NCI-H1930 (cell line): ENCODE data around the gene DIDO1.
"Not testable (repeated sequence)": the region's sequence is repeated elsewhere in the genome, so short reads cannot be mapped to it uniquely, and the experiment has no call there.

Experiments
- DNase-seq, 2 experiments: peaks; one replicate each; lab custom pipeline; 2025; lab: John Stamatoyannopoulos, UW

Gene DIDO1

GRCh38 chr20:62929051-62929538 lies 2.8 kb upstream of the DIDO1 start:
- no peak for DNase-seq

DNA sequence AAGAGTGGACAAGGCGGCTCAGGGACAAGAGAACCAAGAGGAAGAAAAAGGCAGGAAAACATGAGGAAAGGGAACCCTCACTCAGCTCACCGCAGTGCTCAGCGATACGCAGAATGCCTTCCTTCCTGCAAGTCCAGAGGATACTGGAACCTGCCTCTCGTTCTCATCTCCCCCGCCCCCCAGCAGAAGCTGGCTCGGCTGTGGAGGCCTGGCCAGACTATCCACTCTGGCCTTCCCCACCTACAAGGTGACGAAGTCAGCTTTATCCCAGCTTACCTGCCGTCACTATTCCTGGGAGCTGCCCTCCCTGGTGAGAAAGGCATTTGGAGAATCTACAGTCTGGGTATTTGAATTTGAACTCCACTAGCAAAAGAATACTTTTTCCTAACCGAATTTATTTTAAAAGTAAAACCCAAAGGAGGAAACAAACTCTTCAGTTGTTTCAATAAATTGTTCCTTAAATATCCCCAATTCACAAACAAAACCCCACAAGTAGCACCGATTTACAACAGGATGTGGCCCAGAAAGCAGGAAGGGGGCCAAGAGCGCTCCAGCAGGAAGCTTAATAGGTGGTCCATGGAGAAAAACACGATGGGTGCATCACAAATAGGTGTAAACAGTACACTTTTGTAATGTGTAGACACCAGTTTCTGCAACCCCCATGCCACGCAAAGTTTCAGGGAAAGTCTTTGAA lies 2.1 kb upstream of the DIDO1 start:
- DNase-seq = no peak

DNA sequence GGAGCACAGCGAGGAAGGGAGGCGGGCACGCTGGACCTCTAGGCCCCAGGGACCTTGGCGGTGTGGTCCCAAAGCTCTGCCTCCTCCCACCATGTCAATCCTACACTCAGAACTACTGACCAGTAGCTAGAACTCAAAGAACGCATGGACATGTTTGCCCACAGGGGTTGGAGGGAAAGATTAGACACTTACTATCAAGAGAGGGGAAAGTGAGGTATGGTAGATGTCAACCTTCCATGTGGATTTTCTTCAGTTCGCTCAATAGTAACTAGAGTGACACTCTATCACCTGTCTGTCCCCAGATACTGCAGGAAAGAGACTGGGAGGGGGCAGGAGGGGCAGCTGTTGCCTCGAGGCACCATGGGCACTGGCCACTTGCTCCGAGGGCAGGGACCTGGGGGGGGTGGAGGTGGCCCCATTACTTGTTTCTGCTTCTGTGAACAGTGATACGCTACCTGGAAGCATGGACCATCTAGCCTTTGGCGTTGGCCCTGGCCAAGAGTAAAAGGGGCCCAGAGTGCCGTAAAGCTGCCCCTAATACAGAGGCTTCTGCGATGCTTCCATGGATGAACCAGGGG lies 912 bp upstream of the DIDO1 start:
- no peak for DNase-seq

DNA sequence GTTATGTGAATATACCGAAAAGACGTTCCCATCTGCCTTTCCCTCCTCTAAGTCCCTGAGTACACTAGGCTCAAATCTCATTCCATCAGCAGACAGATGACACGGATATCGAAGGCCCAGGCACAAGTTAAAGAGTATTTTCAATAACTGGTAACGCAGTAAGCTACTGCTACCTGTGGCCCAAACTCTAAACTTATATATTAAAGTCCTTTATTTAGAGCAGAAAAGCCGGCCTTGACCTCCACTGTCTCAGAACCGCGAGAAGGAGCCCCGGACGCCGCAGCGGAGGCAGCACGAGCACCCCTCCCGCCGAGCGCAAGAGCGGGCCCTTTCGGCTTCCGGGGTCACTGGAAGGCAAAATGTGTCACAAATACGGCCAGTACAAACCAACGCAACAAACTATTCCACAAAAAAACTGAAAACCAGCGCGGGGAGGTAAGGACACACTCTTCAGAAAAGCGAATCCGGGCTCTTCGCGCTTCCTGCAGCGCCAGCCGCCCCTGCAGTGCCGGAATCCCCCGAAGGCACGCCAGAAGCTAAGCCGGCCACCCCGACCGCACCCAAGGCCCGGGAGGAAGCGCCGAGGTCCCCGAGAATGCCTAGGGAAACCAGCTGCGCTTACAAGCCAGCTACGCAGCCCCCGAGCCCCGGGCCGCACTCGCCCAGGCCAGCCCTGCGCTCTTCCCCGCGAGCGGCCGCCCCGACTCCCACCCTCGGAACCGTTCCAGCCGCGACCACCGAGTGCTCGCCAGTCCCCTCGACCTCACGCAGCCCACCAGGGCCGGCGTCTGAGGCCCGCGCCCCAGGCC lies 681 bp downstream of the DIDO1 start:
- peak in 1 of 2 experiments; percentile 36 for DNase-seq

DNA sequence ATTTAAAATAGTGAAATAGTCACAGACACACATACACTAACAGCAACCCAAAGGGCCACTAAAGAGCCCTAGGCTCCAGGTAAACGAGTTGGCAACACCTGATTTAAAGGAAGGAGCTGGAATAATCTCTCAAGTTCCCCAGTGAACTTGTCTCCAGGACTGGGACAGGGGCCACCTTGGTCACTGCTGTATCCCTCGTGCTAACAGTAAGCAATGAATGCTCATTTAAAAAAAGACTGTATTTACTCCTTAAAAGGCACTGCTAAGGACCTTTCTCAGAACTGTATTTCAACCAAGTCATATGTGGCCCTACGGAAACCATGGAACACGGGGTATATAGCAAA lies 1.3 kb downstream of the DIDO1 start:
- no peak for DNase-seq

DNA sequence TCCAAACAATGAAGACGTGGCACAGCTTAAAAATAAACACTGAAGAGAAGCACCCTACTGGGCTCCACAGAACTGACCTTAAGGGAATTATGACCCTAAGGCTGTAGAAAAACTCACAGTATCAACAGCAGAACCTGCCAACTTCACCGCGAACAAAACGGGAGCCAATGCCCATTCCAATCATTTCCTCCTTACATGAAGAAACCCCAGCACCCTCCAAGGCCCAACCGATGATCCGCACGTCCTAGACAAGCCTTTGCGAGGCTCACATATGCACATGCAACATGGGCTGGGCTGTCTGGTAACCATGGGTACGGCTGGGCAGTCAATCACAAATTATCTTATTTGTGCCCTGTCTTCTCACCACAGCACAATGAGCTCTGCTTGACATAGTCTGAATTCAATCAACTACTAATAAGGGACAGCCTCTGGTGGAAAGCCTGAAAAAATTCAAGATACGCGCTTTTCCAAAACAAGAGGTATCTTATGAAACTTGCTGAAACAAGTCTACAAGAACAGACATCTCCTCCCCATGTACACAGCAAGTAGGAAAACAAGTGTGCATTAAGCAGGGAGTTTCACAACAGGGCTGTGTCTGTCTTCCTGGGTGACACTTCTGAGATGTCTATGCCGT lies 1.7 kb downstream of the DIDO1 start:
- DNase-seq = no peak

GRCh38 chr20:62923669-62924441 lies 2.5 kb downstream of the DIDO1 start:
- DNase-seq = no peak

DNA sequence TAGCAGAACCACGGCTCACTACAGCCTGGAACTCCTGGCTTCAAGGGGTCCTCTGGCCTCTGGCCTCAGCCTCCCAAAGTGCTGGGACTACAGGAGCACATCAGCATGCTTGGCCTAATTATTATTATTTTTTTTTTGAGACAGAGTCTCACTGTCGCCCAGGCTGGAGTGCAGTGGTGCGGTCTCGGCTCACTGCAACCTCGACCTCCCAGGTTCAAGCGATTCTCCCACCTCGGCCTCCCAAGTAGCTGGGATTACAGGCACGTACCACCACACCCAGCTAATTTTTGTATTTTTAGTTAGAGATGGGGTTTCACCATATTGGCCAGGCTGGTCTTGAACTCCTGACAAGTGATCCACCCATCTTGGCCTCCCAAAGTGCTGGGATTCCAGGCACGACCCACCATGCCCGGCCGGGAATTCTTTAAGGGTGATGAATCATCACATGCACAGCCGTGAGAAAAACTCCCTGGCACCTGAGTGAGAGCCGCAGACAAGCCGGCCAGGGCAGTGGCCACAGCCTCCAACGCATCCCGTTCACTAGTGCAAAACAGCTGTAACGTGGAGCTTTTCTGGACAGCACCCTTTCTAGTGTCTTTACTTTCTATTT lies 3.1 kb downstream of the DIDO1 start:
- DNase-seq = not testable (repeated sequence)

- DNase-seq = no peak
Measured at GRCh38 chr20:62922451-62922921, 3.8 kb downstream of the DIDO1 start.

DNA sequence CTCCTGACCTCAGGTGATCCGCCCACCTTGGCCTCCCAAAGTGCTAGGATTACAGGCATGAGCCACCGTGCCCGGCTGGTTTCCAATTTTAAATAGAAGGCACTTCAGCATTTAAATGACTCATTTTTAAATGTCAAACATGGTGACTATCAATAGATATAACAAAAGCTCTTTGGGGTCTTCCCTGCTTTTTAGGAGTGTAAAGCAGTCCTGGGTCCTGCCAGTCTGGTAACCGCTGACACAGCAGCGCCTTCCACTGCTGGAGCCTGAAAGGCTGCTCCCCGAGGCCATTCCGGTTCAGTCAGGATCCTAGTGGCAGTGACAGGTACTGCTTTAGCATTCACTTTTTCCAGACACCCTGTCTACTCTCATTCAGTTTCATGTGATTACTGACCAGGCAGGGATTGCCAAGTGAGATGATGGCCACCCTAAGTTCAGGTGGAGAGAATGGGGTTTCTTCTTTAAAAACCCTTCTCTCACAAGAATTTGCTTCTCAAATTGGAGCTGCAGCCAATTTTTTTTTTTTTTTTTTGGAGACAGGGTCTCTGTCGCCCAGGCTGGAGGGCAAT lies 5.1 kb downstream of the DIDO1 start:
- DNase-seq = peak in 1 of 2 experiments; percentile 20

GRCh38 chr20:62920039-62920645 lies 6.2 kb downstream of the DIDO1 start:
- DNase-seq = no peak

DNA sequence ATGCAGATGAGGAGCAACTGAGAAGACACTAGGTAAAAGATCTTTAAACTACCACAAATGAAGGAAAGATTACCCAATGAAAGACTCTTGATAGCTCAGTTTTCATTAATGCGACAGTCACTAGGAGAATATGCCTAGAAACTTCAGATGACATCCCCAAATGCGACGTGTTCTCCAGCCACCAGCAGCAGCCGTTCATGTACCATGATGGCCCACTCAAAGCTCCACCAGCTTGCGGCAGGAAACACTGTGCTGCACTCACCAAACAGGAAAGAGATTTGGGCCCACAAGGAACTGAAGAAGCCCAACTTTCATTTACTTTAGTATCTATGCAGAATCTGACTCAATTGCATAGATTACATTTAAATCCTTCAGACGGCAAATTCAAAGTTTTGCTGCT lies 7.5 kb downstream of the DIDO1 start:
- no peak for DNase-seq

DNA sequence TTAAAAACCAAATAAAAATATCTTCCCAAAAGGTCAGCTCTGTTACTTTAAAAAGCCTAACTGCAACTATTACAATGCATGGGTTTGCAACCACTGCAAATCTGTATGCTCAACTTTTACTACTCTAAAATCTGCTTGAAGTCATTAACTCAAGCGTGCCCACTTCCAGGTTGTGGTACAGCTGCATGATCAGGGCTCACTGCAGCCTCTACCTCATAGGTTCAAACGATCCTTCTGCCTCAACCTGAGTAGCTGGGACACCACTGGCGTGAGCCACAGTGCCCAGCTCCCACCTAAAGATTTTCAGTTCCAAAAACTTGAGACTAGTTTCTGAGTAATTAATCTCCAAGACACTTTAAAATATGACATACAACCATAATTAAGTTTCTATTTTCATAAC lies 8.2 kb downstream of the DIDO1 start:
- no peak for DNase-seq

DNA sequence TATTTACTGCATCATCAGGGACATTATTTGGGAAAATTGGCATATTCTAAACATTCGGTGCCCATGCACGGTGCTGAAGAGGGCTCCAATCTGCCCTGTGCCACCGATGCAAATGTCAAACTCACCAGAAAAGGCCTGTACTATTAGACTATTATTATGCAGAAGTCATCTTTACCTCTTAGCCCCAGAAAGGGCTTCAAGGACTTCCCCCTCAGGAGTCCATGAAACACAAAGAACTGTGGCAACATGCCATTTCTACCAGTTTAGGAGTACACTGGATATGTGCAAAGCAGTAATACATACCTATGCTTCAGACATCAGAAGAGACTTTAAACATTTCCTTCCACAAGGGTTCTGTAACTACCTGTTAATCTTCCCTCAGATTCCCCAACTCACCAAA lies 8.6 kb downstream of the DIDO1 start:
- no peak for DNase-seq

GRCh38 chr20:62916703-62917476 lies 9.4 kb downstream of the DIDO1 start:
- no peak for DNase-seq

GRCh38 chr20:62914970-62915457 lies 11.3 kb downstream of the DIDO1 start:
- no peak for DNase-seq

DNA sequence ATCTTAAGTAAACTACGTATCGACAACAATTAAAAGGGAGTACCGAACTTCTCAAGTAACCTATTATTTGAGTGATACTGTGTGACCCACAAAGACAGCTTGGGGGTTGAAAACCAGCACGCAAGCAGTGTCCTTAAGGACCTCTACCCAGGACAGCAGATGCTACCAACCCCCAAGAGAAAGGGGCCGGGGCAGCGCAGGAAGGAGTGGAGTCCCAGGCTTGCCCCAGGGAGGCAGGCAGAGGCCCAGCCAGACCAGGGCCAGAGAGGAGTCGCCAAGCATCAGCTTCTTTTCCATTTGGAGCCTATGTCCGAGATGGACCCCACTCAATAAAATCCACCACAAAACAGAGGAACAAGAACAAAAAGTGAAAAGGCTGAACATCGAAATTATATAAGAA lies 11.9 kb downstream of the DIDO1 start:
- DNase-seq = no peak

DNA sequence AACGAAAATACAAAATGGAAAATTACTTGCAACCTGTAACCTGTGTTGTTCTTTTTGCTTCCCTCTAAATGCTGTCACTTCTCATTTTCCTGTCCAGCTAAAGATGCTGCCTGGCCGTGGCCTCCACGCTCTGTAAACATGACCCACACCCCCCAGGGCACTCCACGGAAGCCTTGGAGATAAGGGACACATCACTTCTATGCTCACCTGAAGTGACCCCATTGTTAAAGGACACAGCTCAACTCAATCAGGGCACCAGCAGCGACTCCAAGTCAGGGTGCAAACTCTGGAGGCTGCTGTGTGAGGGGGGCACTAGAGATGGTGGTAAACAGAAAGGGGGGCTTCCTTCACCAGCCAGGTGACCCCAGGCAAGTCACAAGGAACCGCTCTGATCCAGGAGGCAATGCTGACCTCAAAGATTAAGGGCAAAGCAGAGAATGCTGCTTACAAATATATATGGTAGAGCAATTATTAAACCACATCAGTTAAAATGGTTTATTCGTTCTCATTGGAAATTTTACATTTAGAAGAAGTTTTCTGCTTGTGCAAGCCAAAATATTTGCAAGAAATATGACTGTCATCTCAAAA lies 13.2 kb downstream of the DIDO1 start:
- no peak for DNase-seq

DNA sequence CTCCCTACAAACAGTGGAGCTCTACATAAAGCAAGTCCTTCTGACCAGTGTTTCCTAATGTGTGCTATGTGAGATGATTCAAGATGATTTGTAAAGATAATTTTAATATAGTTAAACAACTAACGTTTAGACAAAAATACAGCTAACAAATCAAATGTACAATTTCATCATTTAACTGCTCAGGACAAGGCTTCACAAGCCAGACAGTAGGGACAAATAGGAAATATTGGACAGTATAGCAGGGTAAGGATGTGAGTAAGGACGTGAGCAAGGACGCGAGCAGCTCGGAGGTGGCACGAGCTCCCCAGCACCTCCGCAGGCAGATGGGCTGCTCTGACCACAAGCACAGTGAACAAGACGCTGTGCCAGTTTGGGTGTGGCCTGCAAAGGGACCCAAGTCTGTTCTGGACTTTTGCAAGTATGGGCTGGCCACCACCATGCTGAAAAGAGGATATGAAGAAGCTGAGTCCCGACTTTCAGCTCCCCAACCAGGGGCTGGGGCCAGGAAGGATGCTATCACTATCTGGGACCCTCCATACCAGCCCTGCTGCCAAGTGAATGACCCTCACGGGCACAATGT lies 14.5 kb downstream of the DIDO1 start:
- no peak for DNase-seq
